Renal cortex interstitium (tissue), 11 donors: ENCODE results near the gene DNM3. TPM values are rescaled to one million over a fixed set of nuclear protein-coding genes. Genes with fewer than 3 reads are reported as not detected.

Source experiments
- DNase-seq, 11 donors: peaks; one replicate each; pipeline ENCODE4 v3.0.0-alpha.2; 2013; ENCODE audit warnings: low read depth in 9 of 11, low spot score in 4 of 11; ENCODE audit errors: extremely low read depth in 1 of 11
- polyA plus RNA-seq, 3 donors: library from polyadenylated mRNA; unstranded; fragments of 120-200 nt; gene quantifications; one replicate each; pipeline ENCODE4 v1.2.1, GENCODE V29; 2013; ENCODE audit not compliant: insufficient read length in 3 of 3

DNM3 gene
- polyA plus RNA-seq, 3 donors: 4.2 to 5.2 (median 4.8) TPM

DNA sequence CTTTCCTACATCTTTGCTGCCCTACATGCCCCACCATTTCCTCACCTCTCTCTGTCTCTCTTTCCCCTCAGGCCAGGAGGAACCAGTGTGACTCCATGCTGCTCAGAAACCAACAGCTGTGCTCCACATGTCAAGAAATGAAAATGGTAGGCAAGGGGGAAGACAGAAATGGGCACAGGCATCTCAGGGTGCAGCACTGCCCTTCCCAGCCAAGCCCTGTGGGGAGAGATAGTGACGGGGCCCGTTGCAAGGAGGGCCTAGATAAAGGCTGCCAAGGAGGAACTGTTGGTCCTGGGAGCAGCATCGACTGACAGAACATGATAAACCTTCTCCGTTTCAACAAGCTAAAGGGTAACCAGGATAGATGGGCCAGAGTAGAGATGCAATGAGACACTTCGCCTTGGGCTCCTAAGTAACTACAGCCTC lies 615.1 kb downstream of the DNM3 start:
- DNase-seq: no peak

GRCh38 chr1:172457479-172458130 lies 616.3 kb downstream of the DNM3 start:
- DNase-seq: no peak

DNA sequence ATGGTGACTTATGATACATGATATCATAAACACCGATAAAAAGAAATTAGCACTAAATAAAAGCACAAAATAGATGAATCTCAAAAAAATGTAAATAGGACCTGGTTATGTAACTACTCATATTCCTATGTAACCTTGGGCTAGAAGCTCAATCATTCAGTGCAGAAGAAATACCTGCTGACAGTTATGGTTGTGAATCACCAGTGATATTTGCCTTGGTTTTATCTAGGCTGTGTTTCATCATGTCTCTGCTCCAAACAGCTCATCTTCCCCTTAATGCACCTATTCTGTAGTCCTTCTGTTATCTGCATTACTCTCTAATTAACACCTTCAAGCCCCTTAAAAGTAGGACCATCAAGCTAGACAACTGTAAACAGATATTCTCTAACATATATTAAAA lies 618.9 kb downstream of the DNM3 start:
- DNase-seq: no peak

- DNase-seq: no peak
These were observed 619.6 kb downstream of the DNM3 start for GRCh38 chr1:172460887-172461315.

Other genes with a start within 250 kb of the DNM3 start
- gene MYOCOS, start 219.3 kb upstream of the DNM3 start, polyA plus RNA-seq: under 1 TPM; 0.52 to 0.86 (median 0.81) TPM
- under 1 TPM; 0.16 to 0.35 (median 0.23) TPM for gene MYOC, start 188.8 kb upstream of the DNM3 start, polyA plus RNA-seq
- gene VAMP4, start 99.4 kb upstream of the DNM3 start, polyA plus RNA-seq: 10 to 100 TPM; 13.0 to 18.2 (median 16.0) TPM
- gene METTL13, start 59.8 kb upstream of the DNM3 start, polyA plus RNA-seq: 10 to 100 TPM; 36.0 to 40.9 (median 38.9) TPM